ENCODE data around the gene FASLG.

- TF ChIP-seq POLR2A (IDR thresholded peaks at IDR 0.05) (no peak), CTCF (IDR thresholded peaks at IDR 0.05) (no peak), POLR2AphosphoS5 (IDR thresholded peaks at IDR 0.05) (no peak)
Measured at GRCh38 chr1:172682812-172683211, 23.9 kb downstream of the FASLG start.
